Gastroesophageal sphincter (tissue), 4 donors: ENCODE results near the gene ITLN2. TPM values are rescaled to one million over a fixed set of nuclear protein-coding genes. Genes with fewer than 3 reads are reported as not detected.
A peak's percentile ranks its signal among the peaks of the same experiment; 100 is the strongest.
"Not testable (repeated sequence)": the region's sequence is repeated elsewhere in the genome, so short reads cannot be mapped to it uniquely, and the experiment has no call there.

ENCODE experiments used
- ATAC-seq: fragments of 150-250 bp; one replicate; pipeline ENCODE4 v1.9.1; 2016; ENCODE audit warnings: mild to moderate bottlenecking, moderate library complexity
- H3K27ac ChIP-seq, 4 donors: fragments of 200-600 bp; sonication (generic) in 3 of 4; 1 replicate in 3 of 4; 2 replicates in 1 of 4; pipeline ENCODE4 v1.5.1; 2016 to 2019
- H3K27me3 ChIP-seq: fragments of 200-600 bp; sonication (generic); one replicate; pipeline ENCODE4 v1.5.1; 2019
- H3K36me3 ChIP-seq, 2 donors: fragments of 200-600 bp; sonication (generic); one replicate each; pipeline ENCODE4 v1.5.1; 2019; ENCODE audit warnings: control low read depth in 1 of 2
- H3K4me1 ChIP-seq, 3 donors: fragments of 200-600 bp; sonication (generic); 1 replicate in 2 of 3; 2 replicates in 1 of 3; pipeline ENCODE4 v1.5.1; 2016 to 2019; ENCODE audit warnings: control low read depth in 2 of 3
- H3K4me3 ChIP-seq, 2 donors: fragments of 200-600 bp; sonication (generic); one replicate each; pipeline ENCODE4 v1.5.1; 2019; ENCODE audit warnings: mild to moderate bottlenecking in 1 of 2, moderate library complexity in 1 of 2
- H3K9me3 ChIP-seq, 3 donors: fragments of 200-600 bp; sonication (generic); one replicate each; pipeline ENCODE4 v1.5.1; 2017 to 2019; ENCODE audit warnings: control low read depth in 2 of 3
- EP300 ChIP-seq: sonication (generic); formaldehyde crosslinking; IDR thresholded peaks from one replicate; pipeline ENCODE4 v1.6.1; 2017; ENCODE audit warnings: antibody characterized with exemption, mild to moderate bottlenecking
- POLR2A ChIP-seq, 2 donors: fragments of 450-650 bp; IDR thresholded peaks; one replicate each; pipeline ENCODE4 v1.6.1; 2017; ENCODE audit warnings: antibody characterized with exemption in 2 of 2, mild to moderate bottlenecking in 2 of 2, moderate library complexity in 1 of 2
- POLR2AphosphoS5 ChIP-seq: sonication (generic); formaldehyde crosslinking; IDR thresholded peaks from one replicate; pipeline ENCODE4 v1.6.1; 2017; ENCODE audit warnings: antibody characterized with exemption
- WGBS, 2 donors: methylation state at CpG; one replicate each; pipeline ENCODE4 v1.1.5; 2018; ENCODE audit warnings: low coverage in 1 of 2; 5-methylcytosine and 5-hydroxymethylcytosine counted together
- total RNA-seq, 4 donors: library from RNA; depleted of rRNA; stranded (reverse); fragments of >200 nt; gene quantifications; one replicate each; pipeline ENCODE4 v1.1.0, GENCODE V29; 2016
- TF ChIP-seq, protein P1 (sequence below), 4 experiments: fragments of 200-600 bp in 2 of 4; fragments of 450-650 bp in 2 of 4; sonication (generic) in 1 of 4; IDR thresholded peaks; one replicate each; pipeline ENCODE4 v1.5.1; 2017 to 2019; ENCODE audit warnings: antibody characterized with exemption in 4 of 4, mild to moderate bottlenecking in 2 of 4, moderate library complexity in 2 of 4

ITLN2 gene
- total RNA-seq, 4 donors from 2014 or later = not detected

DNA sequence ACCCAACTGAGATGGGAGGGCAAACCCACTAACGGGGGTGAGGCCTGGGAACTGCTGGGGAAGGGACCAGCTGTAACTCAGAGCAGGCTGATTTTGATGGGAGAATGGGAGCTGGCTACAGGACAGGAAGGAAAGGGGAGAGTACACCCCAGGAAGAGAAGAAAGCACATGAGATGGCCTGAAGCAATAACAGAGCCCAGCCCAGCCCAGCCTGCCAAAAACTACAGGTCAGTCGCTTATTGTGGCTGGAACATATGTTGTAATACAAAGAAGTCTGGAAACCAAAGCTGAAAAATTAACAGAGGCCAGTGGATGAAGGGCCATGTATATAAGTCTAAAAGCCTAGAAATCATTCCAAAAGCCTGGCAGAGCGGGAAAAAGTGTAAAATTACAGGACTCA lies 1.6 kb downstream of the ITLN2 start:
- Histone ChIP-seq H3K36me3 (no peaks in the 10 kb centered on the region), H3K9me3 (no peaks in the 10 kb centered on the region), H3K27ac (no peak overlapping the region), H3K4me3 (no peak overlapping the region), H3K4me1 (no peaks in the 10 kb centered on the region), H3K27me3 (peaks cover 33% of the 10 kb centered on the region)
- ATAC-seq = no peak
- 56 to 58% methylated on average over 2 to 3 of the region's 3 CpGs for whole genome bisulfite sequencing, 2 donors
- TF ChIP-seq POLR2A (IDR thresholded peaks at IDR 0.05) (no peak), POLR2AphosphoS5 (no peak), EP300 (no peak)
- TF ChIP-seq, protein P1, sequence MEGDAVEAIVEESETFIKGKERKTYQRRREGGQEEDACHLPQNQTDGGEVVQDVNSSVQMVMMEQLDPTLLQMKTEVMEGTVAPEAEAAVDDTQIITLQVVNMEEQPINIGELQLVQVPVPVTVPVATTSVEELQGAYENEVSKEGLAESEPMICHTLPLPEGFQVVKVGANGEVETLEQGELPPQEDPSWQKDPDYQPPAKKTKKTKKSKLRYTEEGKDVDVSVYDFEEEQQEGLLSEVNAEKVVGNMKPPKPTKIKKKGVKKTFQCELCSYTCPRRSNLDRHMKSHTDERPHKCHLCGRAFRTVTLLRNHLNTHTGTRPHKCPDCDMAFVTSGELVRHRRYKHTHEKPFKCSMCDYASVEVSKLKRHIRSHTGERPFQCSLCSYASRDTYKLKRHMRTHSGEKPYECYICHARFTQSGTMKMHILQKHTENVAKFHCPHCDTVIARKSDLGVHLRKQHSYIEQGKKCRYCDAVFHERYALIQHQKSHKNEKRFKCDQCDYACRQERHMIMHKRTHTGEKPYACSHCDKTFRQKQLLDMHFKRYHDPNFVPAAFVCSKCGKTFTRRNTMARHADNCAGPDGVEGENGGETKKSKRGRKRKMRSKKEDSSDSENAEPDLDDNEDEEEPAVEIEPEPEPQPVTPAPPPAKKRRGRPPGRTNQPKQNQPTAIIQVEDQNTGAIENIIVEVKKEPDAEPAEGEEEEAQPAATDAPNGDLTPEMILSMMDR (IDR thresholded peaks at IDR 0.05) = no peak

DNA sequence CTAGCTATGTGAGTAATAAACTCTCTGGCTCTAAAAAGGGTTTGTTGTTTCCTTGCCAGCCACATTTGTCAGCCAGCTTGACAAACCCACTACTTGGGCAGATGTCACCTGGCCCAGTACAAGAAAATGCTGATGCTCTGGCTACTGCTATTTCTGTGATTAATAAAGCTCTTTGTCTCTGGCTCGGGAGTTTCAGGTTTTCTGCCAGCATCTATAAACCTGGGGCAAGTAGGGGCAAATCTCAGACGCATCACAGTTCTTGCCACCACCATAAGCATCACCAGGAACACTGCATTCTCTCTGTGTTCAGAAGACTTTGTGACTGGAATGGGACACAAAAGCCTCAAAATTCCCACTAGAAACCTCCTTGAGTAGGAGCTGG lies 2.5 kb downstream of the ITLN2 start:
- WGBS, 2 donors = no CpG with 5 or more reads among the region's 2 CpGs
- Histone ChIP-seq H3K27me3 (peaks cover 33% of the 10 kb centered on the region), H3K9me3 (no peaks in the 10 kb centered on the region), H3K4me1 (no peaks in the 10 kb centered on the region), H3K4me3 (no peak overlapping the region), H3K36me3 (no peaks in the 10 kb centered on the region), H3K27ac (no peak overlapping the region)
- no peak for ATAC-seq
- no peak for TF ChIP-seq POLR2AphosphoS5
- no peak for TF ChIP-seq POLR2A (IDR thresholded peaks at IDR 0.05)
- no peak for TF ChIP-seq EP300
- TF ChIP-seq, protein P1 (IDR thresholded peaks at IDR 0.05) = no peak

DNA sequence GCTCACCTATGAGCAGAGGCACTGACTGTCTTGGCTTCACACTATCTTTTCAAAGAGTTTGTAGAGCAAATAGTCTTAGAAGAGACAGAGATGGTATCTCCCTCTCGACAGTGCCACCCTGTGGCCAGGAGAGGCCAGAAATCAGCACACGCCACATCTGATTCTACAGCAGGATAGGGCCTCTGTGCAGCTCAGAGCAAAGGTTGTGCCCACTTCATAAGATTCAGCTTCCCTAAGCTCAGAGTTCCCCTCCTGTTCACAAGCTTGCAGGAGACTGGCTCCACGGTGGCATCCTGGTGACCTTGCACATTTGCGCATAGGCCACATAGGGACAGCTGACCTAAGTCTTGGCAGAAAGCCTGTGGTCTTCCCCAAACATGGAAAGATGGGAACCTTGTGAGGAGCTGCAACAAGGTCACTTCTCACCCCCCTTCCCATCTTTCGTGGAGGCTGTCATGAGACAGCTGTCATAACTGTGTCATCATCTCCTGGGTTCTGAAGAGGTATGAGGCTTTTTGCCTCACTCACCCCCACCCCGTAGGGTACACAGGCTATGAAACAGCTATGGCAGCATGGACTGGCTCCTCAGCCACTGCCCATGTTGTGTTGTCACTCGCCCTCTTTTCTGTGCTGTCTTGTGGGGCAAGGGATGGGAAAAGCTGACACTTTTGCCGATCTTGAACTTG lies 3.0 kb downstream of the ITLN2 start:
- Histone ChIP-seq H3K9me3 (no peaks in the 10 kb centered on the region), H3K36me3 (no peaks in the 10 kb centered on the region), H3K4me3 (no peak overlapping the region), H3K4me1 (no peaks in the 10 kb centered on the region), H3K27me3 (peaks cover 28% of the 10 kb centered on the region), H3K27ac (no peak overlapping the region)
- no peak for ATAC-seq
- TF ChIP-seq, protein P1 (IDR thresholded peaks at IDR 0.05) = peak in 2 of 4 experiments; percentile 7 to 28
- TF ChIP-seq POLR2A (IDR thresholded peaks at IDR 0.05) = no peak
- WGBS, 2 donors = 50 to 66% methylated on average over 1 to 2 of the region's 8 CpGs

DNA sequence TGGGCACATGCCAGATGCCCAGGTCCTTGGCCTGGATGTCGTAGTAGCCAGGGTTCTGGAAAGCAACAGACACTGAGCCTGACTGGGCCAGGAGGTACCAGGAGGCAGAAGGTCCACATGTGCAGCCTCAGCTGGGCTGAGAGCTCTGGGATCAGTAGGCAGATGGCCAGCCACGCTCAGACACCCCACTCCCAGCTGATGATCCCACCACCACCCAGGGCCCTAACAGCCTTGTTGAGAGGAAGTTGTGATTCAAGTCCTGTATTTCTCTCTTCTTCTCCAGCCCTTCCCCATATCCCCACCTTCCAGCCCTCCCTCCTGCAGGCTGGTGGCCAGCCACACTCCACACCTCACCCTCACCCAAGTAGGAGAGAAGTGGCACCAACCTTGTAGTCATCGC lies 4.0 kb downstream of the ITLN2 start:
- Histone ChIP-seq H3K27me3 (peaks cover 29% of the 10 kb centered on the region), H3K27ac (no peak overlapping the region), H3K4me3 (no peak overlapping the region), H3K9me3 (no peaks in the 10 kb centered on the region), H3K4me1 (no peaks in the 10 kb centered on the region), H3K36me3 (no peaks in the 10 kb centered on the region)
- WGBS, 2 donors = no CpG with 5 or more reads among the region's 3 CpGs
- no peak for TF ChIP-seq POLR2A (IDR thresholded peaks at IDR 0.05)
- no peak for TF ChIP-seq EP300
- TF ChIP-seq, protein P1 (IDR thresholded peaks at IDR 0.05) = no peak
- TF ChIP-seq POLR2AphosphoS5 = no peak
- no peak for ATAC-seq

DNA sequence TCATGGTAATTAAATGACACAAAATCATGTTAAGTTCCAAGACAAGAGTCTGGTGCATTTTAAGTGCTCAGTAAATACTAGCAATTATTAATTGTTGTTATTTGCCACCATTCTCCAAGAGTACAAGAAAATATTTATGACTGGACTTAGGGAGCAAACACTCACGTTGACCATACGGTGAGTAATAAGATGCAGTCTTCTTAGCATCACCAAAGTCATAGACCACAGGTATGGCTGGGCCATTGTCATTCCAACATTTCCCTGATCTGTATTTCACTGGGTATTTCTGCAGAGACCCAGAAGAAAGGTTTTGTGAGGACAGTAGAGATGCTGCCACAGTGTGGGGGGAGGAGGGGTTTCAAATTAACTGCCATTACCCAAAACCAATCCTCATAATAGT lies 4.7 kb downstream of the ITLN2 start:
- peaks cover 36% of the 10 kb centered on the region for H3K27me3 ChIP-seq
- no peaks in the 10 kb centered on the region for H3K9me3 ChIP-seq
- H3K36me3 ChIP-seq = no peaks in the 10 kb centered on the region
- ATAC-seq = no peak
- no peak for TF ChIP-seq POLR2A (IDR thresholded peaks at IDR 0.05)
- TF ChIP-seq POLR2AphosphoS5 = no peak
- no peak for TF ChIP-seq EP300
- TF ChIP-seq, protein P1 (IDR thresholded peaks at IDR 0.05) = no peak
- H3K4me3 ChIP-seq = no peak overlapping the region
- 75 to 91% methylated on average over 2 of the region's 2 CpGs for WGBS, 2 donors
- H3K27ac ChIP-seq = no peak overlapping the region
- H3K4me1 ChIP-seq = no peaks in the 10 kb centered on the region

DNA sequence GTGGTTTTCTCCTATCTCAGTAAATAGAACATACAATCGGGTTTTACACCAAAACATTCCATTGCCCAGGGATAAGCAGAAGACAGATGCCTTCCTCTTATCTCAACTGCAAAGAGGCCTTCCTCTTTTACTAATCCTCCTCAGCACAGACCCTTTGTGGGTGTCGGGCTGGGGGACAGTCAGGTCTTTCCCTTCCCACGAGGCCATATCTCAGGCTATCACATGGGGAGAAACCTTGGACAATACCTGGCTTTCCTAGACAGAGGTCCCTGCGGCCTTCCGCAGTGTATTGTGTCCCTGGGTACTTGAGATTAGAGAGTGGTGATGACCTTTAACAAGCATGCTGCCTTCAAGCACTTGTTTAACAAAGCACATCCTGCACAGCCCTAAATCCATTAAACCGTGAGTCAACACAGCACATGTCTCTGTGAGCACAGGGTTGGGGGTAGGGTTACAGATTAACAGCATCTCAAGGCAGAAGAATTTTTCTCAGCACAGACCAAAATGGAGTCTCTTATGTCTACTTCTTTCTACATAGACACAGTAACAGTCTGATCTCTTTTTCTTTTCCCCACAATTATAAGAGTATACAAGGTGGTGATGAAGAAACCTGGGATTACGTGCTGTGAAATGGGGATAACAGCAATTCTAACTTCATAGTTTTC lies 5.3 kb downstream of the ITLN2 start:
- ATAC-seq, H3K4me3 ChIP-seq, H3K36me3 ChIP-seq, H3K9me3 ChIP-seq, H3K27ac ChIP-seq, H3K4me1 ChIP-seq: not testable (repeated sequence)
- WGBS, 2 donors = 41 to 51% methylated on average over 3 to 5 of the region's 7 CpGs
- H3K27me3 ChIP-seq = peaks cover 41% of the 10 kb centered on the region

DNA sequence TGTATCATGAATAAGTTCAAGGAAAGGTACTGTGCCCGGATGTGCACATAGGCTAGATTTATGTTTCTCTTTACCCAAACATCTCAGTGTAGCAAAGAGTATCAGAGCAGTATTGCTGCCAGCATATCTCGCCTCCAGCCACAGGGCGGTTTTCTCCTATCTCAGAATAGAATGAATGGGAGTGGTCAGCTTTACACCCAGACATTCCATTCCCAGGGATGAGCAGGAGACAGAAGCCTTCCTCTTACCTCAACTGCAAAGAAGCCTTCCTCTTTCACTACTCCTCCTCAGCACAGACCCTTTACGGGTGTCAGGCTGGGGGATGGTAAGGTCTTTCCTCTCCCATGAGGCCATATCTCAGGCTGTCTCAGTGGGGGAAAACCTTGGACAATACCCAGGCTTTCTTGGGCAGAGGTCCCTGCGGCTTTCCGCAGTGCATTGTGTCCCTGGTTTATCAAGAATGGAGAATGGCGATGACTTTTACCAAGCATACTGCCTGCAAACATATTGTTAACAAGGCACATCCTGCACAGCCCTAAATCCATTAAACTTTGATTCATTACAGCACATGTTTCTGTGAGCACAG lies 7.3 kb downstream of the ITLN2 start:
- H3K4me1 ChIP-seq, H3K9me3 ChIP-seq, H3K27ac ChIP-seq, H3K36me3 ChIP-seq, ATAC-seq, H3K4me3 ChIP-seq: not testable (repeated sequence)
- H3K27me3 ChIP-seq = peaks cover 38% of the 10 kb centered on the region
- 29 to 51% methylated on average over 3 to 4 of the region's 7 CpGs for WGBS, 2 donors
